AG08395 (cell line): ENCODE results near the gene CCL15.
"Not testable (repeated sequence)": the region's sequence is repeated elsewhere in the genome, so short reads cannot be mapped to it uniquely, and the experiment has no call there.

ENCODE experiments used
- DNase-seq: peaks from one replicate; pipeline ENCODE4 v3.0.0; 2012; ENCODE audit warnings: mixed read lengths, low spot score

Gene CCL15, protein sequence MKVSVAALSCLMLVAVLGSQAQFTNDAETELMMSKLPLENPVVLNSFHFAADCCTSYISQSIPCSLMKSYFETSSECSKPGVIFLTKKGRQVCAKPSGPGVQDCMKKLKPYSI

GRCh38 chr17:36001110-36001771 is at the start of gene CCL15:
Gene CCL15, minus strand, starts transcription at chr17:36001553. Its CDS starts 61 bp downstream, at chr17:36001492.
- DNase-seq: no peak

DNA sequence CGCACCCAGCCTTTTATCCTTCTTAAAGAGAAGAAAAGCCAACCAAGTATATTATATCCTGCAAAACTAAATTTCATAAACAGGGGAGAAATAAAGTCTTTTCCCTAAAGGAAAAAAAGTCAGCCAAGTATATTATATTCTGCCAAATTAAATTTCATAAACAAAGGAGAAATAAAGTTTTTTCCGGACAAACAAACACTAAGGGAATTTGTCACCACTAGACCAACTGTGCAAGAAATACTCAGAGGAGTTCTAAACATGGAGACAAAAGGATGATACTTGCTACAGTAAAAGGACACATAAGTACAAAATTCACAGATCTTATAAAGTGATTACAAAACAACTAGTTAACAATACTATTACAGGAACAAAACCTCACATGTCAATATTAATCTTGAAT is 48.3 kb upstream of the CCL15 start:
- DNase-seq: no peak

- DNase-seq: no peak
Observed at GRCh38 chr17:36048066-36048465, 46.7 kb upstream of the CCL15 start.

GRCh38 chr17:36036235-36036634 is 34.9 kb upstream of the CCL15 start:
- no peak for DNase-seq

- no peak for DNase-seq
Observed at GRCh38 chr17:36034127-36034526, 32.8 kb upstream of the CCL15 start.

- DNase-seq: no peak
Observed at GRCh38 chr17:36030956-36031355, 29.6 kb upstream of the CCL15 start.

DNA sequence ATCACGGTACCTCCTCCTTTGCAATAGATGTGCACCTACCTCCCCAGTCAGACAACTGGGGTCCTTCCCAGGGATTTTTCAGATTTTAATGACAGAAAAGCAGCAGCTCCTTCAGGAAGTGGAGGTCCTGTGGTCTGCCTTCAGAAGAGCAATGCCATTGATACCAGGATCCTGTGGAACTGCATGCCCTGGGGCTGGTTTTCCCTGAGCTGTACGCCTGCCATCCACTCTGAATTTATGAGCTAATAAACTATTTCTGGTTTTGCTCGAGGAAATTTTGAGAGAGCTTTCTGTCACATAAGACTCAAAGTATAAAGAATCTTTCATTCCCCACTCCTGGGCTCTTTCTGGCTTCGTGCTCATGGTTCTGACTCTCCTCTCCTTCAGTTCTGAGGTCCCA is 26.4 kb upstream of the CCL15 start:
- DNase-seq: no peak

DNA sequence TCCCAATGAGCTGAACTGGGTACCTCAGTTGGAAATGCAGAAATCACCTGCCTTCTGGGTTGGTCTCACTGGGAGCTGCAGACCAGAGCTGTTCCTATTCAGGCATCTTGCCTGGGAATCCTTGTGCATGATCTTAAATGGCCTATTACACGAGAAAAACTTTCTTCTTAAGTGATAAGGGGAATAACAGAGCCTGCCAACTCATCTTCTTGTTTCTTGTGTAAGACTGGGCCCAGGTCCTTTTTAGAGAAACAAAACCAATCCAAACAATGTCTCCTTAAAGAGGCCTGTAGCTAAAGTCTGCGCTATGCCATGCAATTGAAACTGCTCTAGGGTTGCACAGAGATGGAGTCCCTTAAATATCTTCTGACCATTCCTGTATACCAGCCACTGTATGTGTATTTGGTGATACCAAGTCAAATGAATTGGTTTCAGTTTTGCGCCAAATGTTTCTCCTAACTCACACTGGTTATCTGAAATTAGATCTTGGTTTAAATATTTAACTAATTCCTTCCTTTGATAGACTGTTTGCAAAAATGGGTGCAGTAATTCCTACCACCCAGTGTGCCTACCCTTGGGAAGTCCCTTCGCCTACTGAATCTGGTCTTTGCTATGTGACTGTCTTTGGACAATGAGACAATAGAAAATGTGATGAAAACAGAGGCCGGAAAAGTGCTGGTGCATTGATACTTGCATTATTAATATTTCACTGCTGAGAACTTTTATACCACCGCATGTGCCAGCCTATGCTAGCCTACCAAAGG is 22.9 kb upstream of the CCL15 start:
- no peak for DNase-seq

DNA sequence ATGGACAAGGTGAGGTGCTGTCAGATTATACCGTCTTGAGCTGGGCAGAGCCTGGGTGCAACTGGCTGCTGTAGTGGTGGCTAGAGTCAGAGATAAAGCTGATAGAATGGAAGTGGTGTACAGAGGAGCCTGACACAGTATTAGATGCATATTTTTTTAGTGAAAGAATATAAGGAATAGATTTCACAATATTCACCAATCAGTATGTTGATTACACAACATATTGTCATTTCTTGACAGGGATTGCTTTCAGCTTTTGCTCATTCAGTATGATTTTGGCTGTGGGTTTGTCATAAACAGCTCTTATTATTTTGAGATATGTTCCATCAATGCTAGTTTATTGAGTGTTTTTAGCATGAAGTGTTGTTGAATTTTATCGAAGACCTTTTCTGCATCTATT is 18.1 kb upstream of the CCL15 start:
- DNase-seq: no peak

DNA sequence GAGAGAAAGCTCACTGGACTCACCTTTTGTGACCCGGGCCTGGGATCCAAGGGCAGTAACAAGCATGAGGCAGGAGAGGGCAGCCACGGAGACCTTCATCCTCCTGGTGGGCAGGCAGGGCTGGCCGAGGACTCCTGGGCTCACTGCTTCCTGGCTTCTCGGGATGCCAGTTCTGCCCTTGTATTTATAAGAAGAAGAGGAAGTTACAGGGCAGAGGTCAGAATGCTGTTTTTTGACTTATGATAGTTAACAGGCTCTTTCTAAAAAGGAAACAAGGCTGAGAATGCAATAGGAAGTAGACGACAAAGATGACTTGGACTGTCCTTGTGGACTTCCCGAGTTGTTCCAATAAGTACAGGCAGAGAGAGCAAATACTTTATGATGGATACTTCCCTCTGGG is 16.4 kb upstream of the CCL15 start, which contains the start of gene CCL23:
TSS of gene CCL23 (minus strand) at position 174 of the 400 bp plus-strand sequence. CDS start at position 99, 75 bp downstream.
- no peak for DNase-seq

- DNase-seq: no peak
Observed at GRCh38 chr17:36016555-36016954, 15.2 kb upstream of the CCL15 start.

DNA sequence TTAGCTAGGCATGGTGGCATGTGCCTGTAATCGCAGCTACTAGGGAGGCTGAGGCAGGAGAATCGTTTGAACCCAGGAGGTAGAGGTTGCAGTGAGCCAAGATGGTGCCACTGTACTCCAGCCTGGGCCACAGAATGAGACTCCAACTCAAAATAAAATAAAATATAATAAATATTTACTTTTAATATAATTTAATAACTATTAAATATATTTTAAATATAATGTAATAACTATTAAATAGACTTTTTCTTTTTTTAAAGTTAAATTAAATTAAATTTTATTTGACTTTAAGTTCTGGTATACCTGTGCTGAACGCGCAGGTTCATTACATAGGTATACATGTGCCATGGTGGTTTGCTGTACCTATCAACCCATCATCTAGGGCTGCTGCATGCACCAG is 14.5 kb upstream of the CCL15 start:
- DNase-seq: not testable (repeated sequence)

- DNase-seq: no peak
Observed at GRCh38 chr17:36014946-36015345, 13.6 kb upstream of the CCL15 start.

GRCh38 chr17:36011201-36011600 is 9.8 kb upstream of the CCL15 start:
- no peak for DNase-seq

- DNase-seq: no peak
Observed at GRCh38 chr17:36008998-36009665, 7.8 kb upstream of the CCL15 start.

DNA sequence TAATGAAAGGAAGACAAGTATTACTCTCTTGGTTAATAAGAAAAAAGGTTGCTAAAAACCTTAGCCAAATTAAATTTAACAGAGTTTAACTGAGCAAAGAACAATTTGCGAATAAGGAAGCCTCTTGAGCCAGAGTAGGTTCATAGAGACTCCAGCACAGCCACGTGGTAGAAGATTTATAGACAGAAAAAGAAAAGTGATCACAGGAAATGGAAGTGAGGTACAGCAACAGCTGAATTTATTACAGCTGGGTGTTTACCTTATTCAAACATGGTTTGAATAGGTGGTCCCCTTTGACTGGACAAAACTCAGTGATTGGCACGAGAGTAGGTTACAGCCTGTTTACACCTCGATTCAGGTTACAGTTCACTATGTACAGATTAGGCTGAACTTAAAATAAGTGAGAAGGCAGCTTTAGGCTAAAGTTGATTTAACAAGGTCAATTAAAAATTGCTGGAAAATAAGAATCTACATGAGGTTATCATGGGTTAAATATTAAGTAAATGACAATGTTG is 3.3 kb upstream of the CCL15 start:
- DNase-seq: no peak

DNA sequence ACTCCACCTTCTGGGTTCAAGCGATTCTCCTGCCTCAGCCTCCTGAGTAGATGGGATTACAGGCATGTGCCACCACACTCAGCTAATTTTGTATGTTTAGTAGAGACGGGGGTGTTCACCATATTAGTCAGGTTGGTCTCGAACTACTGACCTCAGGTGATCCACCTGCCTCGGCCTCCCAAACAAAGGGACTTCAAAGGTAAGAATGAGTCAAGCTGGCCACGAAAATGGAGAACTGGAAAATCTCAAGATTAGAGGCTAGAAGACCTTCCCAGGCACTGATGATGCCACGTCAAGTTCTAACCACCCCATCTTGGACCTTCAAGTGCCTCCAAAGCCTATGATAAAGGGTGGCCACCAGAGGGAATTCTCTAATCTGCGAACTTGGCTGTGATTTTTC is 1.3 kb upstream of the CCL15 start:
- DNase-seq: no peak

GRCh38 chr17:36001862-36002603 is 680 bp upstream of the CCL15 start:
- DNase-seq: no peak

DNA sequence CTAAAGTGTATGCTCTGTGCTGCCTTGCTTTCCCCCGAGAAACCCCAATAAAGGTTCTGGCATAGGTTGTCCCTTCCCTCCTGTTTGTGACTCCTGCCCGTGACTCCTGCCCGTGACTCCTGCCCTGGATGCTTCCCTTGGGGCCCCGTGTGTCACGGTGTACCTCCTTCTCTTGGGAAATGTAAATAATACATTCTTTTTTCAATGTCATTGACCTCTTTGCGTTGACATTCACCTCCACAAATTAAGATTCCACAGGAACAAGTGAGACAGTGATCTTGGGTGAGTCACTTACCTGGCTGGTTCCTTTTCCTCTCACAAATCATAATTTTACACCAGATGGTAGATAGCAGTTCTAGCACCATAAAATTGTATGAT is 632 bp downstream of the CCL15 start:
- no peak for DNase-seq

DNA sequence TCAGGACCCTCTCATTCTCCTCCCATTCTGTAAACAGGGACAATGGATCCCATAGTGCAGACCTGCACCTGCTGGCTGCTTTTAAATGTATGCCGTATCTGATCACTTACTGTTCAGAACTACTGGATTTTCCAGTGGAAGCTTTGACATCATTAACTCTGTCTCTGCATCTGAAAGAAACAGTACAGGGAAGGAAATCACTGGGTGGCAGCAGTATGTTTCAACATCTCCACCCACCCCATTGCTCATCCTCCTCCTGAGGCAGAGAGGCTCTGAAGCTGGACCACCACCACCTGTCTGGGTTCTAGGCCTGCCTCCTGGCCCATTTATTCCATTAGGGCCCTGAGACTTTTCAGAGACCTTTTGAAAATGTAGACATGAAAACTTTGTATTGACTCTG is 2.6 kb downstream of the CCL15 start:
- no peak for DNase-seq

DNA sequence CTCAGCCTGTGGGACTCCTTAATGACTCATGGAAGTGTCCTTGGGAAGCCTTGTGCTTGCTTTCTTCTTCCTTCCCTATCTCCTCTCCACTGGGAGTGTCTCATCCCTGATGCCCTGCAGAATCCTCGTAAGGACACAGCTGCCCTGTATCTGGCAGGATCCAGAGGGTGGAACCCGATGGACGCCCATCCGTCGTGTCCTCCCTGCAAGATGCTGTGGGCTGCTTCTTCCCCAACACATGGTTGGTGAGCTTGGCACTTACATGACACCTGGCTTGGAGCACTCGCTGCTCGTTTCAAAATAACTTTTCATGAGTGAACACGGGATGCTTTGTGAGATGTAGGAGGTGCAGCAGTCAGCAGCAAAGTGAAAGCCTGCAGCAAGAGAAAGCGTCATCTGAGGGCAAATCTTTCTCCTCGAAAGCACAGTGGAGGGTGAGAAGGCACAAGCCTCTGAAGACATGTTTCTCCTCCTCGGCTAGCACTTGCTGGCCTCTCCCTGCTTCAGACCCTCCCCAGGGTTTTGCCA is 3.3 kb downstream of the CCL15 start:
- DNase-seq: no peak

- not testable (repeated sequence) for DNase-seq
Observed at GRCh38 chr17:35995346-35995745, 6.0 kb downstream of the CCL15 start.
